Smooth muscle cell (in vitro differentiated cells): ENCODE measurements around the gene GC. TPM values are rescaled to one million over a fixed set of nuclear protein-coding genes. Genes with fewer than 3 reads are reported as not detected.

Source experiments
- DNase-seq: peaks from one replicate; lab custom pipeline; 2025; ENCODE audit not compliant: unreplicated experiment; lab: John Stamatoyannopoulos, UW
- H2AFZ ChIP-seq: fragments of 200-600 bp; sonication (generic); 2 replicates; pipeline ENCODE4 v1.6.0; 2016; ENCODE audit warnings: antibody characterized with exemption, low read depth, mild to moderate bottlenecking
- H3F3A ChIP-seq: fragments of 200-600 bp; sonication (generic); 2 replicates; pipeline ENCODE4 v1.6.0; 2017; ENCODE audit warnings: antibody characterized with exemption, low read depth
- H3K27ac ChIP-seq: fragments of 200-600 bp; sonication (generic); 2 replicates; pipeline ENCODE4 v1.5.1; 2016; ENCODE audit warnings: low read depth, mild to moderate bottlenecking
- H3K27me3 ChIP-seq: fragments of 200-600 bp; sonication (generic); 2 replicates; pipeline ENCODE4 v1.6.1; 2016; ENCODE audit warnings: low read depth, mild to moderate bottlenecking
- H3K36me3 ChIP-seq: fragments of 200-600 bp; sonication (generic); 2 replicates; pipeline ENCODE4 v1.5.1; 2016; ENCODE audit warnings: low read depth
- H3K4me1 ChIP-seq: fragments of 200-600 bp; sonication (generic); 2 replicates; pipeline ENCODE4 v1.5.1; 2016; ENCODE audit warnings: low read depth
- H3K4me2 ChIP-seq: fragments of 200-600 bp; sonication (generic); 2 replicates; pipeline ENCODE4 v1.6.0; 2016; ENCODE audit warnings: mild to moderate bottlenecking
- H3K4me3 ChIP-seq: fragments of 200-600 bp; sonication (generic); 2 replicates; pipeline ENCODE4 v1.5.1; 2016; ENCODE audit warnings: mild to moderate bottlenecking
- H3K79me2 ChIP-seq: fragments of 200-600 bp; sonication (generic); 2 replicates; pipeline ENCODE4 v1.6.0; 2016; ENCODE audit warnings: low read depth, mild to moderate bottlenecking
- H3K9ac ChIP-seq: fragments of 200-600 bp; sonication (generic); 2 replicates; pipeline ENCODE4 v1.6.0; 2016; ENCODE audit warnings: low read depth
- H3K9me3 ChIP-seq: fragments of 200-600 bp; sonication (generic); replicated peaks from 2 replicates; pipeline ENCODE4 v1.5.1; 2016; ENCODE audit warnings: low read depth
- H4K20me1 ChIP-seq: fragments of 200-600 bp; sonication (generic); 2 replicates; pipeline ENCODE4 v1.6.0; 2016; ENCODE audit warnings: low read depth
- CTCF ChIP-seq: fragments of 200-600 bp; sonication (generic); IDR thresholded peaks from 2 replicates; pipeline ENCODE4 v1.5.1; 2017; ENCODE audit warnings: borderline replicate concordance, mild to moderate bottlenecking, antibody characterized with exemption; ENCODE audit not compliant: insufficient read depth, poor library complexity, severe bottlenecking
- WGBS: methylation state at CpG from one replicate; pipeline ENCODE4 v1.1.7; 2016; ENCODE audit warnings: low lambda C conversion rate; 5-methylcytosine and 5-hydroxymethylcytosine counted together
- polyA plus RNA-seq: library from polyadenylated mRNA; unstranded; fragments of >200 nt; fragmentation: Nextera tagmentation; extraction: Ambion mirVana; gene quantifications from 2 replicates; pipeline ENCODE4 v1.2.1, GENCODE V29; 2016
- total RNA-seq: library from RNA; depleted of rRNA; stranded (reverse); fragments of >200 nt; gene quantifications from 2 replicates; pipeline ENCODE4 v1.2.3, GENCODE V29; 2014

The GC gene
- total and polyA plus RNA-seq, 2 experiments from 2014 or later: 0.18 to 0.34 TPM

GRCh38 chr4:71732706-71733105 lies 51.2 kb downstream of the GC start:
- Histone ChIP-seq H3K4me1 (no peaks in the 10 kb centered on the region), H3K4me2 (no peak overlapping the region), H3K27me3 (no peaks in the 10 kb centered on the region), H3K4me3 (no peak overlapping the region), H3F3A (no peaks in the 10 kb centered on the region), H3K9ac (no peak overlapping the region), H3K36me3 (no peaks in the 10 kb centered on the region), H3K9me3 (no peaks in the 10 kb centered on the region), H4K20me1 (no peaks in the 10 kb centered on the region), H3K27ac (no peak overlapping the region), H2AFZ (no peak overlapping the region), H3K79me2 (no peaks in the 10 kb centered on the region)
- TF ChIP-seq CTCF: peak; percentile 66
- WGBS: 89% methylated on average over 2 of the region's 2 CpGs
- no peak for DNase-seq

- no peak for DNase-seq
- H3K9ac ChIP-seq: no peak overlapping the region
Measured at GRCh38 chr4:71732066-71732465, 51.8 kb downstream of the GC start.

GRCh38 chr4:71729856-71730255 lies 54.0 kb downstream of the GC start:
- no peak for DNase-seq
- H2AFZ ChIP-seq: no peak overlapping the region
- no peak overlapping the region for H3K27ac ChIP-seq
- H3K9me3 ChIP-seq: no peaks in the 10 kb centered on the region
- H3K4me2 ChIP-seq: no peak overlapping the region
- 94% methylated on average over 2 of the region's 2 CpGs for WGBS
- H3K4me1 ChIP-seq: no peaks in the 10 kb centered on the region
- H3F3A ChIP-seq: no peaks in the 10 kb centered on the region
- no peaks in the 10 kb centered on the region for H3K79me2 ChIP-seq
- H4K20me1 ChIP-seq: no peaks in the 10 kb centered on the region
- H3K4me3 ChIP-seq: no peak overlapping the region
- no peaks in the 10 kb centered on the region for H3K27me3 ChIP-seq
- no peak for TF ChIP-seq CTCF
- no peaks in the 10 kb centered on the region for H3K36me3 ChIP-seq
- H3K9ac ChIP-seq: no peak overlapping the region

More at GRCh38 chr4:71732066-71732465, 51.8 kb downstream of the GC start:
- Histone ChIP-seq H3F3A (no peaks in the 10 kb centered on the region), H3K36me3 (no peaks in the 10 kb centered on the region), H3K27ac (no peak overlapping the region), H3K79me2 (no peaks in the 10 kb centered on the region), H3K9me3 (no peaks in the 10 kb centered on the region), H3K4me1 (no peaks in the 10 kb centered on the region), H2AFZ (no peak overlapping the region), H4K20me1 (no peaks in the 10 kb centered on the region), H3K27me3 (no peaks in the 10 kb centered on the region), H3K4me3 (no peak overlapping the region), H3K4me2 (no peak overlapping the region)
- WGBS: 92% methylated on average over 1 of the region's 1 CpG
- no peak for TF ChIP-seq CTCF

- Histone ChIP-seq H3K27me3 (no peaks in the 10 kb centered on the region), H3K4me2 (no peak overlapping the region), H2AFZ (no peak overlapping the region), H3F3A (peaks cover 14% of the 10 kb centered on the region), H3K4me1 (no peaks in the 10 kb centered on the region), H4K20me1 (no peaks in the 10 kb centered on the region), H3K27ac (no peak overlapping the region), H3K79me2 (no peaks in the 10 kb centered on the region), H3K9ac (no peak overlapping the region), H3K4me3 (no peak overlapping the region), H3K9me3 (no peaks in the 10 kb centered on the region), H3K36me3 (no peaks in the 10 kb centered on the region)
- TF ChIP-seq CTCF: peak; percentile 69
- 50% methylated on average over 1 of the region's 1 CpG for WGBS
- DNase-seq: no peak
Measured at GRCh38 chr4:71713611-71714203, 70.2 kb downstream of the GC start.
